ENCODE measurements around the gene PTPRJ. TPM values are rescaled to one million over a fixed set of nuclear protein-coding genes. Genes with fewer than 3 reads are reported as not detected.

PTPRJ gene
- total and polyA plus RNA-seq, 2 of the 4 experiments (the other 2 are of a cell fraction) = 5.6 to 14.9 TPM

DNA sequence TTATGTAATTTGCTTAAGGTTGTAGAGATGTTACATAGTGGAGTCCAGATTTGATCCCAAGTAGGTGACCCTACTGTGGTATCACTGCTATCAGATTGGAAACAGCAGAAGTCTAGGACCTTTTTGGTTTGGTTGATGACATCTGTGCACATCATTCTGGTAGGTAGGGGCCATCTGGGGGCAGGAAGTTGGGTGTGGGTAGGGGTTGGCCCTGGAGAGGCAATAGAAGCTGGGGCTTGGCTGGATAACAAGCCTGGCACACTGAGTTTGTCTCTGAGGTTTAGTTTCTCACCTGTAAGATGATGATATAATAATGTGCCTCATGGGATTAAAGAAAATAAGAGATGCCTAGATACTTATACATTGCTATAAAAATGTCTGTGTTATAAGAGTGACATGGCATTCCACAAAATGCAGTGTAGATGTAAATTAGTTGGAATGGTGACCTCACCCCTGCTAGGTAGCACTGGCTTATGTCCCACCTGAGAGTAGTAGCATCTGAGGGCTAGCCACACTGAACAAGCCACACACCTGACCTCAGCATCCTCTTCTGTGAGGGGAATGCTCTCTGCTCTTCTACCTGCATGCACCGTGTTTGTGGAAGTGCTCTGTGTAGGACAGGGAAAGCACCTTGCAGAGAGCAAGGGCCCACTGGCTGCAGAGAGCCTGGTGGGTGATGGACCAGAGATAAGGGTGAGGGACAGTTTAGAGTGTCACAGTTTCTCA is 36.9 kb downstream of the PTPRJ start:
- Histone ChIP-seq H2BK120ac (ENCODE audit: low read depth, low read length) (no peak overlapping the region), H3K27ac (ENCODE audit: insufficient read depth, low read length) (no peak overlapping the region), H4K8ac (ENCODE audit: low read depth in 2 of 2, low read length in 2 of 2) (no peak overlapping the region), H2BK15ac (ENCODE audit: low read depth, low read length) (0 out of 3 replicates have a peak overlapping the region, but pooled peaks have one; percentile 29), H3K4ac (ENCODE audit: low read depth, low read length) (0 out of 2 replicates have a peak overlapping the region, but pooled peaks have one; percentile 0), H3K9me3 (ENCODE audit: control insufficient read depth, insufficient read depth, low read length) (no peaks in the 10 kb centered on the region), H4K20me1 (ENCODE audit: insufficient read depth, low read length) (peaks cover 25% of the 10 kb centered on the region), H3K4me3 (ENCODE audit: insufficient read depth, low read depth, low read length) (no peak overlapping the region), H2BK5ac (ENCODE audit: low read depth, low read length, poor library complexity, severe bottlenecking) (no peak overlapping the region), H4K5ac (ENCODE audit: low read depth, low read length) (no peak overlapping the region; the same call in 1 of the 2 replicates), H3K4me1 (ENCODE audit: control insufficient read depth, insufficient read depth, low read length) (peaks cover 28% of the 10 kb centered on the region), H3K79me1 (ENCODE audit: low read depth in 1 of 2, low read length in 2 of 2) (peaks cover 64 to 92% of the 10 kb centered on the region in 2 experiments), H3K9me1 (ENCODE audit: insufficient read depth, low read length) (peaks cover 35% of the 10 kb centered on the region), H3K14ac (replicated peaks; ENCODE audit: low read depth, low read length) (0 out of 2 replicates have a peak overlapping the region, but pooled peaks have one; percentile 0), H3K18ac (ENCODE audit: low read depth, low read length) (no peak overlapping the region), H2AK9ac (replicated peaks; ENCODE audit: low read depth, low read length, poor library complexity) (no peak overlapping the region), H3K23ac (ENCODE audit: low read depth, low read length) (no peak overlapping the region; the same call in 1 of the 2 replicates), H3K56ac (ENCODE audit: extremely low read depth, insufficient read depth, low read length) (no peak overlapping the region), H3K27me3 (ENCODE audit: control insufficient read depth, insufficient read depth, low read length) (no peaks in the 10 kb centered on the region), H3K36me3 (ENCODE audit: control insufficient read depth, insufficient read depth, low read length) (no peaks in the 10 kb centered on the region), H2AK5ac (ENCODE audit: low read depth, low read length) (peak overlapping the region; percentile 60), H2BK20ac (ENCODE audit: low read depth, low read length) (no peak overlapping the region), H3K9ac (ENCODE audit: low read depth, low read length) (no peak overlapping the region), H3K4me2 (ENCODE audit: low read depth, low read length) (no peak overlapping the region; the same call in 1 of the 2 replicates), H4K91ac (ENCODE audit: insufficient read depth, low read depth, low read length) (no peak overlapping the region), H2AFZ (replicated peaks; ENCODE audit: low read length, poor library complexity) (peak overlapping the region; percentile 0)
- in situ Hi-C loops (cut with MboI; ENCODE audit: low sequenced_read_pairs) (no loop called here), intact Hi-C loops (cut with micrococcal nuclease) (no loop called here), dilution Hi-C loops (cut with HindIII; ENCODE audit: low sequenced_read_pairs, unreplicated experiment) (no loop called here)
- ChIA-PET POLR2A (ENCODE audit: unreplicated experiment) (interaction anchor here (0.7 kb wide), 1 partner anchor 12 kb away, joined by 6 read pairs; no protein-coding TSS in a partner anchor), CTCF (no interaction called here)
- BruUV-seq (replicated peaks) = no TSS peak
- no CpG with 5 or more reads among the region's 1 CpG for WGBS, 2 experiments (ENCODE audit: extremely low coverage in 2 of 2, insufficient read length in 1 of 2)
- no peak for DNase-seq
- ATAC-seq (ENCODE audit: low read depth) = no peak
- TF ChIP-seq MAFK (IDR thresholded peaks at IDR 0.05; ENCODE audit: low read depth, low read length) (no peak), NFE2L2 (IDR thresholded peaks at IDR 0.05; ENCODE audit: low read depth, low read length) (no peak), CTCF (conservative IDR thresholded peaks at IDR 0.05; ENCODE audit: low read depth, low read length) (no peak), CHD1 (IDR thresholded peaks at IDR 0.05; ENCODE audit: low read depth, low read length) (no peak), BHLHE40 (IDR thresholded peaks at IDR 0.05; ENCODE audit: low read depth, low read length) (no peak), POLR2A (IDR thresholded peaks at IDR 0.05; ENCODE audit: low read depth, low read length) (no peak), CEBPB (IDR thresholded peaks at IDR 0.05; ENCODE audit: low read depth, low read length) (no peak), RCOR1 (IDR thresholded peaks at IDR 0.05; ENCODE audit: insufficient replicate concordance, low read length) (no peak), RAD21 (IDR thresholded peaks at IDR 0.05; ENCODE audit: low read length) (no peak), SMC3 (IDR thresholded peaks at IDR 0.05; ENCODE audit: low read depth, low read length) (no peak), ELK1 (IDR thresholded peaks at IDR 0.05; ENCODE audit: borderline replicate concordance, low read depth, low read length) (no peak), USF2 (IDR thresholded peaks at IDR 0.05; ENCODE audit: low read depth, low read length) (no peak), FOS (IDR thresholded peaks at IDR 0.05; ENCODE audit: low read depth, low read length) (no peak), MXI1 (IDR thresholded peaks at IDR 0.05; ENCODE audit: borderline replicate concordance, low read depth, low read length) (no peak)
